ENCODE results near the gene HS3ST5.
"Not testable (repeated sequence)": the region's sequence is repeated elsewhere in the genome, so short reads cannot be mapped to it uniquely, and the experiment has no call there.

Gene HS3ST5

GRCh38 chr6:114327074-114327473, 15.7 kb downstream of the HS3ST5 start:
- no peak for DNase-seq

- DNase-seq: no peak
Measured at GRCh38 chr6:114323784-114324183, 19.0 kb downstream of the HS3ST5 start.

GRCh38 chr6:114319749-114320148, 23.1 kb downstream of the HS3ST5 start:
- no peak for DNase-seq

- DNase-seq: no peak
Measured at GRCh38 chr6:114315831-114316595, 26.8 kb downstream of the HS3ST5 start.

GRCh38 chr6:114313816-114314215, 29.0 kb downstream of the HS3ST5 start:
- not testable (repeated sequence) for DNase-seq

GRCh38 chr6:114312931-114313330, 29.9 kb downstream of the HS3ST5 start:
- DNase-seq: no peak

GRCh38 chr6:114310053-114310452, 32.8 kb downstream of the HS3ST5 start:
- DNase-seq: no peak

- no peak for DNase-seq
Measured at GRCh38 chr6:114304304-114304887, 38.4 kb downstream of the HS3ST5 start.

- DNase-seq: no peak
Measured at GRCh38 chr6:114301596-114302219, 41.1 kb downstream of the HS3ST5 start.

GRCh38 chr6:114297135-114297534, 45.7 kb downstream of the HS3ST5 start:
- DNase-seq: no peak

GRCh38 chr6:114292431-114292830, 50.4 kb downstream of the HS3ST5 start:
- no peak for DNase-seq

- DNase-seq: no peak
Measured at GRCh38 chr6:114291428-114291827, 51.4 kb downstream of the HS3ST5 start.

- DNase-seq: no peak
Measured at GRCh38 chr6:114290864-114291263, 52.0 kb downstream of the HS3ST5 start.

- no peak for DNase-seq
Measured at GRCh38 chr6:114288701-114289495, 53.9 kb downstream of the HS3ST5 start.

GRCh38 chr6:114287461-114287860, 55.4 kb downstream of the HS3ST5 start:
- DNase-seq: no peak

GRCh38 chr6:114286211-114286610, 56.6 kb downstream of the HS3ST5 start:
- DNase-seq: no peak

GRCh38 chr6:114284281-114284680, 58.5 kb downstream of the HS3ST5 start:
- DNase-seq: no peak

- DNase-seq: no peak
Measured at GRCh38 chr6:114282292-114282691, 60.5 kb downstream of the HS3ST5 start.

GRCh38 chr6:114281496-114281895, 61.3 kb downstream of the HS3ST5 start:
- no peak for DNase-seq

GRCh38 chr6:114280239-114280982, 62.4 kb downstream of the HS3ST5 start:
- DNase-seq: no peak

- no peak for DNase-seq
Measured at GRCh38 chr6:114277220-114277619, 65.6 kb downstream of the HS3ST5 start.

- no peak for DNase-seq
Measured at GRCh38 chr6:114276783-114277182, 66.0 kb downstream of the HS3ST5 start.

- DNase-seq: no peak
Measured at GRCh38 chr6:114274836-114275235, 68.0 kb downstream of the HS3ST5 start.

All from T-helper 9 cell (primary cell).